Pulmonary artery endothelial cell (primary cell): Measurements from ENCODE around the gene PM20D1. TPM values are rescaled to one million over a fixed set of nuclear protein-coding genes. Genes with fewer than 3 reads are reported as not detected.
"Not testable (repeated sequence)": the region's sequence is repeated elsewhere in the genome, so short reads cannot be mapped to it uniquely, and the experiment has no call there.

Experiments
- DNase-seq: peaks from one replicate; pipeline ENCODE4 v3.0.0-alpha.2; 2011; ENCODE audit warnings: low read depth, low spot score
- total RNA-seq: library from RNA; depleted of rRNA; stranded (reverse); fragments of >200 nt; gene quantifications from 2 replicates; pipeline ENCODE4 v1.2.3, GENCODE V29; 2014

Gene PM20D1
- total RNA-seq: 0.04 TPM in 1 of 2 replicates, not detected in the other

- DNase-seq: peak; percentile 67
These were observed at the start of gene PM20D1 for GRCh38 chr1:205849619-205850355. Gene PM20D1, minus strand, starts transcription at chr1:205850132. Its CDS starts 60 bp downstream, at chr1:205850072.

- no peak for DNase-seq
These were observed 46.4 kb upstream of the PM20D1 start for GRCh38 chr1:205896351-205896750.

GRCh38 chr1:205894119-205894518 lies 44.2 kb upstream of the PM20D1 start:
- not testable (repeated sequence) for DNase-seq

- not testable (repeated sequence) for DNase-seq
These were observed 42.2 kb upstream of the PM20D1 start for GRCh38 chr1:205892175-205892574.

- not testable (repeated sequence) for DNase-seq
These were observed 41.5 kb upstream of the PM20D1 start for GRCh38 chr1:205891481-205891880.

GRCh38 chr1:205890631-205891030 lies 40.7 kb upstream of the PM20D1 start:
- DNase-seq: not testable (repeated sequence)

GRCh38 chr1:205889706-205890105 lies 39.8 kb upstream of the PM20D1 start:
- not testable (repeated sequence) for DNase-seq

- DNase-seq: not testable (repeated sequence)
These were observed 39.1 kb upstream of the PM20D1 start for GRCh38 chr1:205889006-205889405.

GRCh38 chr1:205883792-205884191 lies 33.9 kb upstream of the PM20D1 start:
- no peak for DNase-seq

- no peak for DNase-seq
These were observed 31.0 kb upstream of the PM20D1 start for GRCh38 chr1:205880923-205881322.

GRCh38 chr1:205879974-205880373 lies 30.0 kb upstream of the PM20D1 start:
- DNase-seq: no peak

GRCh38 chr1:205878026-205878425 lies 28.1 kb upstream of the PM20D1 start:
- DNase-seq: no peak

GRCh38 chr1:205873148-205873547 lies 23.2 kb upstream of the PM20D1 start:
- DNase-seq: not testable (repeated sequence)

- no peak for DNase-seq
These were observed 20.3 kb upstream of the PM20D1 start for GRCh38 chr1:205870236-205870635.

GRCh38 chr1:205861540-205861939 lies 11.6 kb upstream of the PM20D1 start:
- no peak for DNase-seq

- no peak for DNase-seq
These were observed 8.4 kb upstream of the PM20D1 start for GRCh38 chr1:205858141-205858961.

- DNase-seq: not testable (repeated sequence)
These were observed 7.6 kb upstream of the PM20D1 start for GRCh38 chr1:205857501-205857900.

GRCh38 chr1:205856433-205856832 lies 6.5 kb upstream of the PM20D1 start:
- no peak for DNase-seq

- no peak for DNase-seq
These were observed 3.0 kb upstream of the PM20D1 start for GRCh38 chr1:205852969-205853368.

- DNase-seq: no peak
These were observed 2.1 kb upstream of the PM20D1 start for GRCh38 chr1:205851993-205852392.

GRCh38 chr1:205843036-205843859 lies 6.7 kb downstream of the PM20D1 start:
- no peak for DNase-seq

GRCh38 chr1:205842229-205842628 lies 7.7 kb downstream of the PM20D1 start:
- DNase-seq: no peak
